OCI-LY1 (cell line): ENCODE measurements around the gene PRXL2B.

Source experiments
- H2AFZ ChIP-seq: fragments of 200-600 bp; sonication (generic), shearing (Covaris generic); 2 replicates; pipeline ENCODE4 v1.6.0; 2014; ENCODE audit warnings: antibody characterized with exemption, mild to moderate bottlenecking, low read length
- H3F3A ChIP-seq: fragments of 200-600 bp; sonication (generic), shearing (Covaris generic); 2 replicates; pipeline ENCODE4 v1.6.0; 2014; ENCODE audit warnings: mild to moderate bottlenecking, antibody characterized with exemption, low read length, moderate library complexity; ENCODE audit not compliant: insufficient read depth
- H3K27ac ChIP-seq: fragments of 200-600 bp; sonication (generic); 2 replicates; pipeline ENCODE4 v1.5.1; 2014; ENCODE audit warnings: low read length, mixed run types, mild to moderate bottlenecking, low read depth; ENCODE audit not compliant: poor library complexity, severe bottlenecking
- H3K27me3 ChIP-seq: fragments of 200-600 bp; sonication (generic); 2 replicates; pipeline ENCODE4 v1.6.0; 2014; ENCODE audit warnings: antibody characterized with exemption, mild to moderate bottlenecking, low read length, moderate library complexity; ENCODE audit not compliant: insufficient read depth
- H3K36me3 ChIP-seq: fragments of 200-600 bp; sonication (generic); 2 replicates; pipeline ENCODE4 v1.6.1; 2014; ENCODE audit warnings: mild to moderate bottlenecking, antibody characterized with exemption, low read length, moderate library complexity, mixed read lengths; ENCODE audit not compliant: insufficient read depth
- H3K4me1 ChIP-seq: fragments of 200-600 bp; sonication (generic); 2 replicates; pipeline ENCODE4 v1.5.1; 2014; ENCODE audit warnings: mild to moderate bottlenecking, low read length, moderate library complexity; ENCODE audit not compliant: insufficient read depth, severe bottlenecking
- H3K4me2 ChIP-seq: fragments of 200-600 bp; sonication (generic), shearing (Covaris generic); 2 replicates; pipeline ENCODE4 v1.6.1; 2014; ENCODE audit warnings: low read length
- H3K4me3 ChIP-seq: fragments of 200-600 bp; sonication (generic); 2 replicates; pipeline ENCODE4 v1.5.1; 2014; ENCODE audit warnings: low read length, low read depth, mild to moderate bottlenecking, mixed read lengths; ENCODE audit not compliant: poor library complexity, severe bottlenecking
- H3K79me2 ChIP-seq: fragments of 200-600 bp; shearing (Covaris generic); 2 replicates; pipeline ENCODE4 v1.6.1; 2016; ENCODE audit warnings: mixed run types, low read length, mixed read lengths; ENCODE audit not compliant: insufficient read depth
- H3K9ac ChIP-seq: fragments of 200-600 bp; sonication (generic), shearing (Covaris generic); 2 replicates; pipeline ENCODE4 v1.6.1; 2014; ENCODE audit warnings: mild to moderate bottlenecking, low read length, mixed read lengths
- H3K9me2 ChIP-seq: fragments of 200-600 bp; sonication (generic), shearing (Covaris generic); 2 replicates; pipeline ENCODE4 v1.6.1; 2014; ENCODE audit warnings: low read depth, mild to moderate bottlenecking, low read length, mixed read lengths
- H3K9me3 ChIP-seq: fragments of 200-600 bp; shearing (Covaris generic); 2 replicates; pipeline ENCODE4 v1.6.1; 2014; ENCODE audit warnings: low read length, mixed read lengths
- H4K20me1 ChIP-seq: fragments of 200-600 bp; sonication (generic), shearing (Covaris generic); 2 replicates; pipeline ENCODE4 v1.6.0; 2016; ENCODE audit warnings: mild to moderate bottlenecking, low read length; ENCODE audit not compliant: insufficient read depth
- EZH2 ChIP-seq: fragments of 200-600 bp; sonication (generic), shearing (Covaris generic); IDR thresholded peaks from 2 replicates; pipeline ENCODE4 v1.8.0; 2017; ENCODE audit warnings: borderline replicate concordance, mixed run types, mild to moderate bottlenecking, antibody characterized with exemption, low read length, moderate library complexity, mixed read lengths
- TF ChIP-seq, protein P1 (sequence below): fragments of 200-600 bp; sonication (generic), shearing (Covaris generic); IDR thresholded peaks from 2 replicates; pipeline ENCODE4 v1.5.1; 2017; ENCODE audit warnings: mild to moderate bottlenecking, antibody characterized with exemption, low read length, moderate library complexity, mixed read lengths

Gene PRXL2B

DNA sequence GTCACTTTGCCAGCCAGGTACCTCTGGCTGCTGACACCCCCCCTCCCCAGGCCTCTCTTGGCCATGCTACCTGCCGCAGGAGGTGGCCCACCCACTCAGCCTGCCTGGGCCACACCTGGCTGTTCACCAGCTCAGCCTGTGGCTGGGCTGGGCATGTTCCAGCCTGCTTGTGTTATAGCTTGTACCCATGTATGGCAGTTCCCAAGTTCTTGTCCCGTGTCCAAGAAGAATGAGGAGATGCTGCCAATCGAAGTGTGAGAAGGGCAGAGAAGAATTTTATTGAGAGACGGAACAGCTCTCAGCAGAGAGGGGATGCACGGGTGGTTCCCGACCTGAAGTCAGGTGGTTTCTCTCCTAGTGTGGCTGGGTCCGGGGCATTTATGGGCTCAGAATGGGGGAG lies 50.2 kb downstream of the PRXL2B start:
- Histone ChIP-seq H3F3A (no peaks in the 10 kb centered on the region), H4K20me1 (no peaks in the 10 kb centered on the region), H3K79me2 (no peaks in the 10 kb centered on the region), H3K36me3 (no peaks in the 10 kb centered on the region; the same call in 1 of the 2 replicates), H3K9me3 (peaks cover 13% of the 10 kb centered on the region), H3K4me1 (peaks cover under 1% of the 10 kb centered on the region), H3K4me2 (no peak overlapping the region), H3K9me2 (no peaks in the 10 kb centered on the region), H3K9ac (no peak overlapping the region), H3K4me3 (no peak overlapping the region), H3K27ac (no peak overlapping the region), H2AFZ (no peak overlapping the region), H3K27me3 (no peaks in the 10 kb centered on the region; the same call in 1 of the 2 replicates)
- TF ChIP-seq, protein P1, sequence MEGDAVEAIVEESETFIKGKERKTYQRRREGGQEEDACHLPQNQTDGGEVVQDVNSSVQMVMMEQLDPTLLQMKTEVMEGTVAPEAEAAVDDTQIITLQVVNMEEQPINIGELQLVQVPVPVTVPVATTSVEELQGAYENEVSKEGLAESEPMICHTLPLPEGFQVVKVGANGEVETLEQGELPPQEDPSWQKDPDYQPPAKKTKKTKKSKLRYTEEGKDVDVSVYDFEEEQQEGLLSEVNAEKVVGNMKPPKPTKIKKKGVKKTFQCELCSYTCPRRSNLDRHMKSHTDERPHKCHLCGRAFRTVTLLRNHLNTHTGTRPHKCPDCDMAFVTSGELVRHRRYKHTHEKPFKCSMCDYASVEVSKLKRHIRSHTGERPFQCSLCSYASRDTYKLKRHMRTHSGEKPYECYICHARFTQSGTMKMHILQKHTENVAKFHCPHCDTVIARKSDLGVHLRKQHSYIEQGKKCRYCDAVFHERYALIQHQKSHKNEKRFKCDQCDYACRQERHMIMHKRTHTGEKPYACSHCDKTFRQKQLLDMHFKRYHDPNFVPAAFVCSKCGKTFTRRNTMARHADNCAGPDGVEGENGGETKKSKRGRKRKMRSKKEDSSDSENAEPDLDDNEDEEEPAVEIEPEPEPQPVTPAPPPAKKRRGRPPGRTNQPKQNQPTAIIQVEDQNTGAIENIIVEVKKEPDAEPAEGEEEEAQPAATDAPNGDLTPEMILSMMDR, result no peak
- no peak for TF ChIP-seq EZH2

DNA sequence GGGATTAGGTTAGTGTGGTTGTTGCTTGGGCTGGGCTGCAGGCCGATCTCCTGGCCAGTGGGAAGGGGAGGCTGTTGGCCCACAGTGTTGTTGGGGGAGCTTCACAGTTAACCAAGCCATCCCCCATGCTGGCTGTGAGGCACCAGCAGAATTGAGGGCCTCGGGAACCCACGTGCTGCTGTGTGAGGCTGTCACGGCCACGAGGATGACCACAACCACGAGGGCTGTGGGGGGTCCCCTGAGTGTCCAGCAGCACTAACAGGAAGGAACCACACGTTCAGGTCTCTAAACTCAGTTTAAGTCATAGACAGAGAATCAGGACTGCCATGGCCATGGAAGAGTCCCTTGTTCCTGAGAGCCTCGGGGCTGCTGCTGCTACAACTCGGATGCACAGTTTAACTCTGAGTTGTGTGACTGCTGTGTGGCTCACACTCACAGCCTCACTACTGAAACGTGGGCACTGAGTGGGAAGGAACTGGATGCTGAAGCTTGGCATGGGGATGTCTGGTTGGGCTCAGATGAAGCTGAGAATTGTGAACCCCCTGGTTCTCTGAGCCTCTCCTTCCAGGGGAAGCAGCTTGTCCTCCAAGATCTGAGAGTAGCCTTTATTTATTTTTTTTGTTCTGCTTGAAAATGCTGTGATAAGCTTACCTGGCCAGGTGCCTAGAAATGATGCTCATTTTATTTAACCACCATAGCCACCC lies 51.0 kb downstream of the PRXL2B start:
- no peaks in the 10 kb centered on the region for H3K79me2 ChIP-seq
- H3F3A ChIP-seq, result no peaks in the 10 kb centered on the region
- H3K4me3 ChIP-seq, result no peak overlapping the region
- no peaks in the 10 kb centered on the region for H4K20me1 ChIP-seq
- H3K4me1 ChIP-seq, result peaks cover 9% of the 10 kb centered on the region
- TF ChIP-seq, protein P1, result no peak
- TF ChIP-seq EZH2, result no peak
- no peaks in the 10 kb centered on the region for H3K9me2 ChIP-seq
- no peak overlapping the region for H2AFZ ChIP-seq
- H3K27ac ChIP-seq, result no peak overlapping the region
- H3K4me2 ChIP-seq, result no peak overlapping the region
- peaks cover 13% of the 10 kb centered on the region for H3K9me3 ChIP-seq
- no peak overlapping the region for H3K9ac ChIP-seq
- no peaks in the 10 kb centered on the region; the same call in 1 of the 2 replicates for H3K36me3 ChIP-seq
- no peaks in the 10 kb centered on the region; the same call in 1 of the 2 replicates for H3K27me3 ChIP-seq

DNA sequence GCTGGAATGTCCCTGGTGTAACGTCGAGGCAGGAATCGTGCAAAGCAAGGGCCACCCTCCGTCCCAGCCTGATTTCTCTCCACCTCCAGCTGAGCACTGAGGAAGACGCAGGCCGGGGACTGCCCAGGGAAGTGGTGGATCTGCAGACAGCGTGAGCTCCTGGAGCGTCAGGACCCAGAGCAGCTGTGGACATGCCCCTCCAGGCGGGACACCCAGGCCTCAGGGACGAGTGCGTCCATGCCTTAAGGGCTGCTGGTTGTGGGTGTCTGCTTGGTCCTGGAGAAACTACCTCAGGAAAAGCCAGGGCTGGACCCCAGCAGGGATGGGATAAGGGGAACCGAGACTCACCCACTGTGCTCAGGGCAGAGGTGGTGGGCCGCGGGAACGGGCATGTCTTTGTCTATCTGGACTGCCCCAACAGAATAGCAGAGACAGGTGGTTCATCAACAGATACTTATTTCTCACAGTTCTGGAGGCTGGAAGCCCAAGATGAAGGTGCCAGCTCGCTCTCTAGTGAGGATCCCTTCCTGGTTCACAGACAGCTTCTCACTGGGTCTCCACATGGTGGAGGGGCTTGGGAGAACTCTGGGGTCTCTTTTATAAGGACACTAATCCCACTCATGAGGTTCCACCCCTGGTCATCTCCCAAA lies 52.0 kb downstream of the PRXL2B start:
- Histone ChIP-seq H3K36me3 (no peaks in the 10 kb centered on the region; the same call in 1 of the 2 replicates), H3K4me3 (no peak overlapping the region), H4K20me1 (no peaks in the 10 kb centered on the region), H3K9me3 (peaks cover 13% of the 10 kb centered on the region), H3K79me2 (no peaks in the 10 kb centered on the region), H3K27ac (no peak overlapping the region), H3K9me2 (no peaks in the 10 kb centered on the region), H3K4me2 (no peak overlapping the region), H3K4me1 (peaks cover 10% of the 10 kb centered on the region), H2AFZ (no peak overlapping the region), H3F3A (no peaks in the 10 kb centered on the region), H3K27me3 (no peaks in the 10 kb centered on the region; the same call in 1 of the 2 replicates), H3K9ac (no peak overlapping the region)
- TF ChIP-seq, protein P1, result no peak
- TF ChIP-seq EZH2, result no peak
